Right ventricle myocardium inferior (tissue), 1 donor: Measurements from ENCODE around the gene ZW10. TPM values are rescaled to one million over a fixed set of nuclear protein-coding genes. Genes with fewer than 3 reads are reported as not detected.

Source experiments
- ATAC-seq: fragments of 200-7000 bp; cut with Tn5 transposase; one replicate; pipeline ENCODE4 v1.9.1; 2020; ENCODE audit warnings: mild to moderate bottlenecking, moderate library complexity
- DNase-seq: peaks from one replicate; pipeline ENCODE4 v3.0.0; 2021; ENCODE audit errors: missing footprints
- intact Hi-C: fragments of 100-400 bp; cut with DNase I; formaldehyde crosslinking; loops from one replicate; pipeline ENCODE4 v1.11.0; 2022
- total RNA-seq: library from RNA; stranded (reverse); fragmentation: NEBNext Ultra II Directional; extraction: Animal tissue kit (Norgen Biotek cat#: 25700); gene quantifications from one replicate; pipeline ENCODE4 v1.2.1, GENCODE V29; 2021
- donor health status: DM: no; HTN: yes; CAD: no; lungs with severe emphysema.

Gene ZW10
- total RNA-seq, 1 donor from 2014 or later, result 9.6 TPM

DNA sequence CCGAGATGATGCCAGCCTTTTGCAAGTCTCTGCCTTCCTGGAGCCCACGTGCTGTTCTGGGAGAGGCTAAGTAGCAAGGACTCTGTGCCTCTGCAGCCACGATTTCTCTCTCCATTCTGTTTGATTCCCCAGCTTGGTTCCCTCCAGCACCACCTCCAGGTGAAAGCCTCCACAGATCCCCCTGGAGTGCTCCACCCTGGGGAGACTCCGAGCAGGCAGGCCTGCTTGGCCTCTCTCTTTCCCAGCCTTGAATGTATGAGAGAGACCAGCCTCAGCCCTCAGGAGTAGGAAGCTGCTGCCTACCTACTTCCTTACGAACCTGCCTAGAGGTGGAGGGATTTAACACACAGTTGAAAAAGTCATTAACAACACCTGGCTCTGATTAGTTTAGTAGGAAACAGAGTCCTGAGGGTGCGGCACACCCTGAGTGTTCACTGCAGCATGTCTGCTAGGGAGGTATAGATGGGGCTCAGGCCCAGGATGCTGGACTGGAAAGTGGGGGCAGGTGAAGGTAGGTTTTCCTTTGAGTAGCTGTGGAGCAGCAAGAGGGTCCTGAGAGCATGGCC lies 89.9 kb downstream of the ZW10 start:
- ATAC-seq, result no peak
- DNase-seq, result no peak
- intact Hi-C loops, result no loop called here

Other genes starting within 250 kb of the ZW10 start
- gene TMPRSS5, start 67.4 kb downstream of the ZW10 start, total RNA-seq, result 0.38 TPM
- gene CLDN25, start 6.1 kb upstream of the ZW10 start, total RNA-seq, result not detected
- 145 TPM for gene USP28, start 101.9 kb upstream of the ZW10 start, total RNA-seq
- not detected for gene HTR3B, start 131.1 kb upstream of the ZW10 start, total RNA-seq
- gene HTR3A, start 201.4 kb upstream of the ZW10 start, total RNA-seq, result not detected